Measurements from ENCODE around the gene F10.
A peak's percentile ranks its signal among the peaks of the same experiment; 100 is the strongest.

The F10 gene

GRCh38 chr13:113168211-113168610, 45.6 kb downstream of the F10 start:
- H3K4me3 Mint-ChIP-seq = no peak overlapping the region
- peaks cover 2% of the 10 kb centered on the region for H3K36me3 Mint-ChIP-seq (ENCODE audit: insufficient read depth)
- peaks cover 0 to 7% of the 10 kb centered on the region in 2 donors for H3K9me3 Mint-ChIP-seq
- ATAC-seq (replicated peaks) (no peak), DNase-seq (no peak)
- H3K27ac Mint-ChIP-seq = no peak overlapping the region
- peaks cover 32 to 34% of the 10 kb centered on the region in 2 donors for H3K4me1 Mint-ChIP-seq (ENCODE audit: low read depth in 2 of 2)
- H3K27me3 Mint-ChIP-seq = no peaks in the 10 kb centered on the region

- ATAC-seq (replicated peaks) = no peak
- no peak overlapping the region for H3K4me3 Mint-ChIP-seq
- H3K27me3 Mint-ChIP-seq = no peaks in the 10 kb centered on the region
- H3K9me3 Mint-ChIP-seq = peaks cover 0 to 7% of the 10 kb centered on the region in 2 donors
- H3K27ac Mint-ChIP-seq = peak overlapping the region in 1 of 2 donors; percentile 19
- peaks cover 22 to 34% of the 10 kb centered on the region in 2 donors for H3K4me1 Mint-ChIP-seq (ENCODE audit: low read depth in 2 of 2)
- peaks cover 2% of the 10 kb centered on the region for H3K36me3 Mint-ChIP-seq (ENCODE audit: insufficient read depth)
- DNase-seq = no peak
Measured at GRCh38 chr13:113169277-113170272, 47.0 kb downstream of the F10 start.

- Mint-ChIP-seq H3K27ac (peak overlapping the region in 1 of 2 donors; percentile 73), H3K4me3 (no peak overlapping the region), H3K27me3 (no peaks in the 10 kb centered on the region), H3K9me3 (peaks cover 0 to 7% of the 10 kb centered on the region in 2 donors), H3K4me1 (ENCODE audit: low read depth in 2 of 2) (peaks cover 22 to 29% of the 10 kb centered on the region in 2 donors), H3K36me3 (ENCODE audit: insufficient read depth) (peaks cover 2% of the 10 kb centered on the region)
- DNase-seq (no peak), ATAC-seq (replicated peaks) (peak; percentile 40)
Measured at GRCh38 chr13:113170511-113170910, 47.9 kb downstream of the F10 start.

- Mint-ChIP-seq H3K36me3 (ENCODE audit: insufficient read depth) (peaks cover 7% of the 10 kb centered on the region), H3K27ac (peak overlapping the region in 1 of 2 donors; percentile 10), H3K27me3 (no peaks in the 10 kb centered on the region), H3K4me1 (ENCODE audit: low read depth in 2 of 2) (peaks cover 27 to 28% of the 10 kb centered on the region in 2 donors), H3K9me3 (peaks cover 2 to 7% of the 10 kb centered on the region in 2 donors), H3K4me3 (no peak overlapping the region)
- DNase-seq = no peak
- ATAC-seq (replicated peaks) = no peak
Measured at GRCh38 chr13:113171250-113172125, 48.9 kb downstream of the F10 start.

DNA sequence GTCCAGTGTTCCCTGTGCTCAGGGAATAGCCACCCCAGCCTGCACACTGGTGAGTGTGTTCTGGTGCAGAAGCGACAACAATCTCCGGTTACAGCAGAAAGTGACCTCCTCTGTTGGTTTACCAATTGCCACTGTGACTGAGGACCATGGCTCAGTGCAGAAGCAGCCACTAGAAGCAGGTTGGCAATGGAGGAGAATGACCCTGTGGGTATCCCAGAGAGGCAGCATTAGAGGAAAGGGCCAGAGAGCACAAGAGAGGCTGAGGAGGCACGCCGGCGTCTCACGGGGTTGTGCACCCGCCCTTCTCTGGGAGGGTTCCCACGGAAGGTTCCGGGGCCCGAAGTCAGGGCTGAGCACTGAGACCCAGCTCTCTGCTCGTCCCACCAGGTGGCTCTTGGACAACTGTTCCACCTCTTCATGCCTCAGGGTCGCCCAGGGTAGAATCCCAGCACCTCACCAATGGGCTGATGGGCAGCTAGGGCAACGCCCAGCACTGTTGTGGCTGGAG, 49.9 kb downstream of the F10 start:
- DNase-seq (no peak), ATAC-seq (replicated peaks) (no peak)
- H3K9me3 Mint-ChIP-seq = peaks cover 2 to 7% of the 10 kb centered on the region in 2 donors
- no peak overlapping the region for H3K4me3 Mint-ChIP-seq
- peak overlapping the region in 1 of 2 donors; percentile 35 for H3K27ac Mint-ChIP-seq
- H3K27me3 Mint-ChIP-seq = no peaks in the 10 kb centered on the region
- peaks cover 27 to 28% of the 10 kb centered on the region in 2 donors for H3K4me1 Mint-ChIP-seq (ENCODE audit: low read depth in 2 of 2)
- H3K36me3 Mint-ChIP-seq (ENCODE audit: insufficient read depth) = peaks cover 12% of the 10 kb centered on the region

- Mint-ChIP-seq H3K27me3 (no peaks in the 10 kb centered on the region), H3K27ac (peak overlapping the region; percentile 96 to 97), H3K9me3 (peaks cover 0 to 2% of the 10 kb centered on the region in 2 donors), H3K4me3 (peak overlapping the region; percentile 64 to 74), H3K4me1 (ENCODE audit: low read depth in 2 of 2) (peaks cover 35 to 45% of the 10 kb centered on the region in 2 donors), H3K36me3 (ENCODE audit: insufficient read depth) (peaks cover 34% of the 10 kb centered on the region)
- DNase-seq (peak in 2 of 3 experiments; percentile 65 to 70), ATAC-seq (replicated peaks) (peak; percentile 99)
Measured at GRCh38 chr13:113176280-113176679, 53.7 kb downstream of the F10 start.

GRCh38 chr13:113176822-113177221, 54.2 kb downstream of the F10 start:
- ATAC-seq (replicated peaks) (no peak), DNase-seq (no peak)
- peak overlapping the region; percentile 96 to 97 for H3K27ac Mint-ChIP-seq
- peaks cover 34% of the 10 kb centered on the region for H3K36me3 Mint-ChIP-seq (ENCODE audit: insufficient read depth)
- H3K4me1 Mint-ChIP-seq (ENCODE audit: low read depth in 2 of 2) = peaks cover 36 to 43% of the 10 kb centered on the region in 2 donors
- peaks cover 0 to 2% of the 10 kb centered on the region in 2 donors for H3K9me3 Mint-ChIP-seq
- no peak overlapping the region for H3K4me3 Mint-ChIP-seq
- H3K27me3 Mint-ChIP-seq = no peaks in the 10 kb centered on the region

DNA sequence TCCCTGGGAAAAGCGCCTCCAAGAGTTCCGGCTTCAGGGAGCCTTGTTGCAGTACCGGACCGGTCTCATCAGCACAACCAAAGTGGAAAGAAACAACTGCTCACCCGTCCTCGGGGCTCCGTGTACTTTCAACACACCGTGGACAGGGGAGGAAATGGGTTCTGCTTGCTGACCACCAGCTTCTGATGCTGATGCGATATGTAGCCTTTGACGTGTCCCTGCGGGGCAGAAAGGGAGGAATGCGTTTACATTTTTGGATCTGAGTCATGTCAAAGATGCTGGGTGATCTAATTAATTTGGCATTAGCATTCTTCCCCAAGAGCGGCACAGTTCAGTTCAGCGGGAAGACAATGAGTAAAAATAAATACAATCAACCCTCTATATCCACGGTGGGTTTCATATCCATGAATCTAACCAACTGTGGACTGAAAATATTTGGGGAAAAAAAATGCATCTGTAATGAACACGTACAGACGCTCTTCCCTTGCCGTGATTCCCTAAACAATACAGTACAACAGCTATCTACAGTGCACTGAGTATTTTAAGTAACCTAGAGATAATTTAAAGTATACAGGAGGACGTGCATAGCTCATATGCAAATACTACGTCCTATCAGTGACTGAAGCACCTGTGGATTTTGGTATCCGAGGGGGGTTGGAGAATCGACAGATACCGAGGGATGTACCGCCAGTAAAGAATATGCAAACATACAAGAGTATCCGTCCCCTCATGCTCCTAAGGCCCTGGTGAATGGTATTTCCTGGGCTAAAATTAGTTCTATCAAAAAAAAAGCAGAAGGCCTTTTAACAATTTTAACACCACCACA, 55.7 kb downstream of the F10 start:
- peak overlapping the region in 1 of 2 donors; percentile 44 for H3K27ac Mint-ChIP-seq
- H3K36me3 Mint-ChIP-seq (ENCODE audit: insufficient read depth) = peaks cover 34% of the 10 kb centered on the region
- H3K9me3 Mint-ChIP-seq = peaks cover 0 to 2% of the 10 kb centered on the region in 2 donors
- ATAC-seq (replicated peaks) (no peak), DNase-seq (no peak)
- no peak overlapping the region for H3K4me3 Mint-ChIP-seq
- no peaks in the 10 kb centered on the region for H3K27me3 Mint-ChIP-seq
- H3K4me1 Mint-ChIP-seq (ENCODE audit: low read depth in 2 of 2) = peaks cover 33 to 43% of the 10 kb centered on the region in 2 donors

- peaks cover 39% of the 10 kb centered on the region for H3K36me3 Mint-ChIP-seq (ENCODE audit: insufficient read depth)
- H3K27ac Mint-ChIP-seq = peak overlapping the region in 1 of 2 donors; percentile 44
- H3K4me1 Mint-ChIP-seq (ENCODE audit: low read depth in 2 of 2) = peaks cover 39 to 49% of the 10 kb centered on the region in 2 donors
- no peaks in the 10 kb centered on the region for H3K27me3 Mint-ChIP-seq
- ATAC-seq (replicated peaks) (no peak), DNase-seq (no peak)
- peaks cover 0 to 2% of the 10 kb centered on the region in 2 donors for H3K9me3 Mint-ChIP-seq
- no peak overlapping the region for H3K4me3 Mint-ChIP-seq
Measured at GRCh38 chr13:113178896-113179167, 56.2 kb downstream of the F10 start.

DNA sequence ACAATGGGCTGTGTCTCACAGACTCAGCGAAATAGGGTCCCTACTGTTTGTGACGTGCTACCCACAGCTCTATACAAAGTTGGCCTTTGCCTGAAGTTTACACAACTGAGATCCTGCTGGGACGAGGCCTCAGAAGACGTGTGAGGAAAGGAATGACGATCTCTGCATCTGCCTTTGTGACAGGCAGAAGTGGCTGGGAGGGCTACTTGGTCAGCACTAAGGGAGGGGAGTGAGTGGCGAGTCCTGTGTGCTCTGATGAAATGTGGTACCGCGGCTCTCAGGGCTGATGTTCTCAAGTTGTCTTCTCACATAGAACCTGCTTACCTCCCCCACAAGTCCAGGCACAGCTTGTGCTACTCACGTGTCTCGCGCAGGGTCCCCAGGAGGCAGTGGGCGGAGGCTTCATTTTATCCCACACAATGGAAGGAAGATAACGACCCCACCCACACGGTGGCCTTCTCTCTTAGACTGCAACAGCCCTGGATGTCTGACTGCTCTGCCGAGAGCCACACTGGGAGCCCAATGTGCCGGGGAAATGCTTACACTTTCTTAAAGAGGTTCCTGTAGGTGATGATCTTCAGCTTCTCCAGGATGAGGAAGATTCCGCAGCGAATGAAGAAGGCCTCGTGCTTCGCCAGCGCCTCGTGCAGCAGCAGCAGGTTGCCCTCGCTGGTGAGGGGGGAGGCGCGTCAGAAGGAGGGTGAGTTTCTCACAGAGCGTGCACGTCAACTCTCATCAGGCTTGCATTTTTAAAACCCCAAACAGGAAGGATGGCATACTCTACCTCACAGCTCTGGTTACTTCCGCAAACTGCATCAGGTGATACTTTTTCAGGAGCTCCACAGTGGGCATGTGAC, 57.0 kb downstream of the F10 start:
- Mint-ChIP-seq H3K36me3 (ENCODE audit: insufficient read depth) (peaks cover 40% of the 10 kb centered on the region), H3K4me1 (ENCODE audit: low read depth in 2 of 2) (peaks cover 40 to 45% of the 10 kb centered on the region in 2 donors), H3K9me3 (peaks cover 0 to 2% of the 10 kb centered on the region in 2 donors), H3K27ac (peak overlapping the region; percentile 85 to 91), H3K27me3 (no peaks in the 10 kb centered on the region), H3K4me3 (peak overlapping the region; percentile 32 to 64)
- peak in 2 of 3 experiments; percentile 27 to 36 for DNase-seq
- peak; percentile 57 for ATAC-seq (replicated peaks)

GRCh38 chr13:113182046-113182445, 59.4 kb downstream of the F10 start:
- ATAC-seq (replicated peaks) = no peak
- peak overlapping the region; percentile 52 to 91 for H3K27ac Mint-ChIP-seq
- no peak for DNase-seq
- H3K4me1 Mint-ChIP-seq (ENCODE audit: low read depth in 2 of 2) = peaks cover 46 to 58% of the 10 kb centered on the region in 2 donors
- peaks cover 50% of the 10 kb centered on the region for H3K36me3 Mint-ChIP-seq (ENCODE audit: insufficient read depth)
- H3K4me3 Mint-ChIP-seq = peak overlapping the region in 1 of 2 donors; percentile 43
- H3K9me3 Mint-ChIP-seq = no peaks in the 10 kb centered on the region
- H3K27me3 Mint-ChIP-seq = no peaks in the 10 kb centered on the region

All from effector memory CD8-positive, alpha-beta T cell (primary cell).